Mesodermal cell (in vitro differentiated cells): ENCODE results near the gene PPARGC1A.
A peak's percentile ranks its signal among the peaks of the same experiment; 100 is the strongest.

Experiments
- H3K27ac ChIP-seq: 2 replicates; pipeline ENCODE4 v1.7.0; 2013; ENCODE audit warnings: mild to moderate bottlenecking, low read depth, low read length, moderate library complexity; ENCODE audit not compliant: severe bottlenecking
- H3K36me3 ChIP-seq: 2 replicates; pipeline ENCODE4 v1.7.1; 2013; ENCODE audit warnings: mild to moderate bottlenecking, low read length, moderate library complexity; ENCODE audit not compliant: control insufficient read depth, insufficient read depth
- H3K4me1 ChIP-seq: one replicate; pipeline ENCODE4 v1.7.1; 2013; ENCODE audit warnings: mild to moderate bottlenecking, low read length; ENCODE audit not compliant: insufficient read depth, control insufficient read depth, poor library complexity, severe bottlenecking
- H3K4me3 ChIP-seq: 2 replicates; pipeline ENCODE4 v1.7.0; 2013; ENCODE audit warnings: low read length, control low read depth, mild to moderate bottlenecking; ENCODE audit not compliant: insufficient read depth, poor library complexity, severe bottlenecking; ENCODE audit errors: extremely low read depth
- H3K9me3 ChIP-seq: 2 replicates; pipeline ENCODE4 v1.7.1; 2013; ENCODE audit warnings: mild to moderate bottlenecking, low read length, moderate library complexity; ENCODE audit not compliant: control insufficient read depth
- WGBS, 2 experiments: methylation state at CpG; one replicate each; pipeline ENCODE4 v1.1.5; 2013; ENCODE audit warnings: missing lambda C conversion rate in 2 of 2; ENCODE audit not compliant: insufficient coverage in 2 of 2; 5-methylcytosine and 5-hydroxymethylcytosine counted together

The PPARGC1A gene

DNA sequence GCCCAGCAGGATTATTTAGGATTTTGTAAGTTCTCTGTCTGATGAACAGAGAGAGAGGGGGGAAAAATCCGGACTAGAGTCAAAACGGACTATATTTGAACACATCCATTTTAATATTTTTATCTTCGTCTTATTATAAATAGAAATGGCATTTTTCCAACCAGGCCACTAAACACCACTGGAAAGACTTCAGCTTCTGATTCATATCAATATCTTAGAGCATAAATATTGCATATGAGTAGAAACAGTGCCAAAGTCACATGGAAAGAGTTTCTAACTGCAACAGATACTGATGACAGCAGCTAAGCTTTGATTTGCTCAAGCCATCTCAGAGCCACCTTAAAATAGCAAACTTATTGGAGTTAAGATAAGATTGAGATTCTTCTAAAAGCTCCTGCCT, 456 bp downstream of the PPARGC1A start:
- Histone ChIP-seq H3K36me3 (no peaks in the 10 kb centered on the region), H3K27ac (peak overlapping the region; percentile 68), H3K4me3 (peak overlapping the region; percentile 17), H3K9me3 (no peaks in the 10 kb centered on the region), H3K4me1 (peaks cover 27% of the 10 kb centered on the region)
- WGBS, 2 experiments: no CpG with 5 or more reads among the region's 3 CpGs

- H3K9me3 ChIP-seq: no peaks in the 10 kb centered on the region
- H3K4me1 ChIP-seq: peaks cover 22% of the 10 kb centered on the region
- peak overlapping the region; percentile 17 for H3K4me3 ChIP-seq
- peak overlapping the region; percentile 68 for H3K27ac ChIP-seq
- WGBS, 2 experiments: 44 to 53% methylated on average over 13 to 17 of the region's 25 CpGs
- no peaks in the 10 kb centered on the region for H3K36me3 ChIP-seq
Observed at GRCh38 chr4:23888421-23889319, 1.2 kb downstream of the PPARGC1A start.

DNA sequence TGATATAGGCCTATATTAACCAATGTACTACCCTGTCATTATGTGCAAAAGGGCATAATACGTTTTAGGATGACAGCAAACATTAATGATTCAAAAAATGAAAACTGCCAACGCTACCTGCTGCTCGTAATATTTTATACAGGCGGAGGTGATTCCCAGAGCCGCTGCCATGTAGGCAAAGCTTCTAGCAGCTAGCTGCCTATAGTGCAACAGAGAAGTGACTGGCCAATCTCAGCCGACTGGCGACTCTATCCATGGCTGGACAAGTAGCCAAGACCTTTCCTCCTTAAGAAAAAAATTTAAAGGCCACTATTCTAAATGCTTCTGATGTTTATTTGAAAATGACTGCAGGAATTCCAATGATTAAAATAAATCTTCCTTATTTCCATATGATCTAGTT, 1.9 kb downstream of the PPARGC1A start:
- H3K4me3 ChIP-seq: no peak overlapping the region
- no peaks in the 10 kb centered on the region for H3K36me3 ChIP-seq
- H3K4me1 ChIP-seq: peaks cover 21% of the 10 kb centered on the region
- no peak overlapping the region for H3K27ac ChIP-seq
- WGBS, 2 experiments: 97 to 99% methylated on average over 6 to 7 of the region's 7 CpGs
- H3K9me3 ChIP-seq: no peaks in the 10 kb centered on the region

GRCh38 chr4:23887173-23887572, 2.7 kb downstream of the PPARGC1A start:
- Histone ChIP-seq H3K9me3 (no peaks in the 10 kb centered on the region), H3K4me1 (peaks cover 21% of the 10 kb centered on the region), H3K36me3 (no peaks in the 10 kb centered on the region), H3K4me3 (no peak overlapping the region), H3K27ac (no peak overlapping the region)
- WGBS, 2 experiments: no CpG with 5 or more reads among the region's 3 CpGs

- no peaks in the 10 kb centered on the region for H3K36me3 ChIP-seq
- H3K9me3 ChIP-seq: no peaks in the 10 kb centered on the region
- H3K4me1 ChIP-seq: peaks cover 24% of the 10 kb centered on the region
- H3K27ac ChIP-seq: no peak overlapping the region
- WGBS, 2 experiments: 70 to 79% methylated on average over 3 of the region's 6 CpGs
- H3K4me3 ChIP-seq: no peak overlapping the region
Observed at GRCh38 chr4:23885943-23886590, 3.8 kb downstream of the PPARGC1A start.

DNA sequence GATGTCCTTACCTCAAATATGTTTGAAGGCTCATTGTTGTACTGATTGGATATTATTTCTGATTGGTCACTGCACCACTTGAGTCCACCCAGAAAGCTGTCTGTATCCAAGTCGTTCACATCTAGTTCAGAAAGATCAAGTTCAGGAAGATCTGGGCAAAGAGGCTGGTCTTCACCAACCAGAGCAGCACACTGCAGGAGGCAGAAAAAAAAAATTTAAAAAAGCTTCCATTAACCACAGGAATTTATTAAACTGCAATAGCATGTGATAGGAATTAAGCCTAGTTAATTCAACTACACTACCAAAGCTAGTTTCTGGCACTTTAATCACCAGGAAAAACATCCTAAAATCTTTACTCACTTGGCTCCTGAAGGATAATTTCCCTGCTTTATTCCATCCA, 5.1 kb downstream of the PPARGC1A start:
- no peaks in the 10 kb centered on the region for H3K36me3 ChIP-seq
- no peak overlapping the region for H3K4me3 ChIP-seq
- H3K27ac ChIP-seq: no peak overlapping the region
- H3K4me1 ChIP-seq: peaks cover 20% of the 10 kb centered on the region
- 57% methylated on average over 1 of the region's 1 CpG; no CpG with 5 or more reads in 1 of the 2 experiments for WGBS, 2 experiments
- H3K9me3 ChIP-seq: no peaks in the 10 kb centered on the region

- no peak overlapping the region for H3K27ac ChIP-seq
- peaks cover 22% of the 10 kb centered on the region for H3K4me1 ChIP-seq
- H3K4me3 ChIP-seq: no peak overlapping the region
- no peaks in the 10 kb centered on the region for H3K9me3 ChIP-seq
- no peaks in the 10 kb centered on the region for H3K36me3 ChIP-seq
Observed at GRCh38 chr4:23884261-23884660, 5.6 kb downstream of the PPARGC1A start.

- Histone ChIP-seq H3K9me3 (no peaks in the 10 kb centered on the region), H3K27ac (no peak overlapping the region), H3K36me3 (no peaks in the 10 kb centered on the region), H3K4me1 (peaks cover 27% of the 10 kb centered on the region), H3K4me3 (no peak overlapping the region)
- WGBS, 2 experiments: 100% methylated on average over 1 of the region's 5 CpGs
Observed at GRCh38 chr4:23882976-23883531, 6.8 kb downstream of the PPARGC1A start.

GRCh38 chr4:23881674-23882337, 8.0 kb downstream of the PPARGC1A start:
- Histone ChIP-seq H3K4me3 (no peak overlapping the region), H3K36me3 (no peaks in the 10 kb centered on the region), H3K27ac (no peak overlapping the region), H3K9me3 (no peaks in the 10 kb centered on the region), H3K4me1 (peaks cover 35% of the 10 kb centered on the region)
- WGBS, 2 experiments: 86 to 96% methylated on average over 3 to 5 of the region's 8 CpGs

GRCh38 chr4:23881052-23881501, 8.8 kb downstream of the PPARGC1A start:
- H3K27ac ChIP-seq: no peak overlapping the region
- 93 to 95% methylated on average over 5 of the region's 5 CpGs for WGBS, 2 experiments
- H3K9me3 ChIP-seq: no peaks in the 10 kb centered on the region
- H3K4me3 ChIP-seq: no peak overlapping the region
- H3K36me3 ChIP-seq: no peaks in the 10 kb centered on the region
- H3K4me1 ChIP-seq: peaks cover 35% of the 10 kb centered on the region
